B cell (primary cell): ENCODE results near the gene OR4N2. TPM values are rescaled to one million over a fixed set of nuclear protein-coding genes. Genes with fewer than 3 reads are reported as not detected.
"Not testable (repeated sequence)": the region's sequence is repeated elsewhere in the genome, so short reads cannot be mapped to it uniquely, and the experiment has no call there.

Experiments used
- ATAC-seq: fragments of 200-7000 bp; cut with Tn5 transposase; one replicate; pipeline ENCODE4 v1.10.0; 2021; ENCODE audit warnings: low read depth, mild to moderate bottlenecking, moderate number of reproducible peaks, moderate library complexity
- CTCF ChIA-PET: fragments of 350-600 bp; sonication (Branson Sonifier 250); formaldehyde crosslinking; loops from one replicate; lab custom pipeline; 2021; ENCODE audit warnings: antibody characterized with exemption, inconsistent platforms; lab: Charles Lee
- POLR2A ChIA-PET: fragments of 350-600 bp; sonication (Branson Sonifier 250); formaldehyde crosslinking; loops from one replicate; lab custom pipeline; 2021; ENCODE audit warnings: antibody characterized with exemption; lab: Charles Lee
- DNase-seq: peaks from one replicate; pipeline ENCODE4 v3.0.0; 2013
- H2AFZ ChIP-seq: 2 replicates; pipeline ENCODE4 v1.6.1; 2012; ENCODE audit warnings: mild to moderate bottlenecking, low read depth, low read length; ENCODE audit not compliant: insufficient read depth, poor library complexity, severe bottlenecking
- H3K27ac ChIP-seq, 2 donors: 1 replicate in 1 of 2; 2 replicates in 1 of 2; pipeline ENCODE4 v1.5.1; 2012 to 2013; ENCODE audit warnings: low read length in 2 of 2, mild to moderate bottlenecking in 2 of 2, moderate library complexity in 1 of 2
- H3K27me3 ChIP-seq, 4 experiments: fragments of 200-600 bp in 1 of 4; sonication (generic) in 1 of 4; replicated peaks in 1 of 4; 1 replicate in 2 of 4; 2 replicates in 2 of 4; pipeline versions ENCODE4 v1.6.1 to v1.7.0; 2013 to 2016; ENCODE audit warnings: low read length in 3 of 4, mild to moderate bottlenecking in 2 of 4, mixed read lengths in 1 of 4, moderate library complexity in 1 of 4; ENCODE audit not compliant: insufficient read depth in 4 of 4, control insufficient read depth in 3 of 4; ENCODE audit errors: control extremely low read depth in 1 of 4
- H3K36me3 ChIP-seq, 2 experiments: replicated peaks in 1 of 2; 1 replicate in 1 of 2; 2 replicates in 1 of 2; pipeline versions ENCODE4 v1.6.1 to v1.7.1; 2013; ENCODE audit warnings: low read length in 1 of 2; ENCODE audit not compliant: insufficient read depth in 2 of 2, control insufficient read depth in 1 of 2; ENCODE audit errors: control extremely low read depth in 1 of 2, extremely low read depth in 1 of 2
- H3K4me1 ChIP-seq, 2 donors: fragments of 200-600 bp in 1 of 2; sonication (generic) in 1 of 2; 1 replicate in 1 of 2; 2 replicates in 1 of 2; pipeline versions ENCODE4 v1.5.1 to v1.6.1; 2013 to 2017; ENCODE audit warnings: low read length in 2 of 2; ENCODE audit not compliant: control insufficient read depth in 2 of 2, insufficient read depth in 2 of 2
- H3K4me2 ChIP-seq: replicated peaks from 2 replicates; pipeline ENCODE3; 2012; ENCODE audit warnings: mild to moderate bottlenecking, low read depth, low read length; ENCODE audit not compliant: poor library complexity, severe bottlenecking
- H3K4me3 ChIP-seq, 5 experiments: fragments of 200-600 bp in 1 of 5; sonication (generic) in 1 of 5; 1 replicate in 3 of 5; 2 replicates in 2 of 5; pipeline versions ENCODE4 v1.5.1 to v1.7.0; 2011 to 2016; ENCODE audit warnings: low read length in 4 of 5, mild to moderate bottlenecking in 4 of 5, low read depth in 2 of 5, control low read depth in 1 of 5, moderate library complexity in 1 of 5; ENCODE audit not compliant: insufficient read depth in 1 of 5; ENCODE audit errors: control extremely low read depth in 1 of 5, extremely low read depth in 1 of 5
- H3K79me2 ChIP-seq: fragments of 200-600 bp; sonication (generic); one replicate; pipeline ENCODE4 v1.6.0; 2016; ENCODE audit warnings: low read length; ENCODE audit not compliant: control insufficient read depth, insufficient read depth
- H3K9ac ChIP-seq: fragments of 200-600 bp; sonication (generic); 2 replicates; pipeline ENCODE4 v1.6.1; 2017; ENCODE audit warnings: mild to moderate bottlenecking, low read length, moderate library complexity
- H3K9me3 ChIP-seq, 3 donors: one replicate each; pipeline versions ENCODE4 v1.6.1 to v1.7.1; 2013; ENCODE audit warnings: low read length in 2 of 3; ENCODE audit not compliant: control insufficient read depth in 2 of 3, insufficient read depth in 1 of 3; ENCODE audit errors: control extremely low read depth in 1 of 3
- H4K20me1 ChIP-seq: 2 replicates; pipeline ENCODE4 v1.6.0; 2012; ENCODE audit warnings: mild to moderate bottlenecking, low read length; ENCODE audit not compliant: insufficient read depth, control insufficient read depth, poor library complexity, severe bottlenecking
- H3K27ac Mint-ChIP-seq: one replicate; pipeline ENCODE4 v1.8.0; 2021; ENCODE audit warnings: mixed read lengths
- H3K27me3 Mint-ChIP-seq: one replicate; pipeline ENCODE4 v1.8.0; 2021; ENCODE audit warnings: mixed read lengths
- H3K4me1 Mint-ChIP-seq: one replicate; pipeline ENCODE4 v1.8.0; 2021; ENCODE audit warnings: mixed read lengths
- H3K4me3 Mint-ChIP-seq: one replicate; pipeline ENCODE4 v1.8.0; 2021; ENCODE audit warnings: mixed read lengths
- H3K9me3 Mint-ChIP-seq: one replicate; pipeline ENCODE4 v1.8.0; 2022; ENCODE audit warnings: mixed read lengths; ENCODE audit not compliant: insufficient read depth
- EZH2 ChIP-seq: IDR thresholded peaks from 2 replicates; pipeline ENCODE4 v1.6.1; 2012; ENCODE audit warnings: borderline replicate concordance, low read depth, mild to moderate bottlenecking, moderate library complexity, low read length; ENCODE audit not compliant: insufficient read depth, poor library complexity, severe bottlenecking
- WGBS: methylation state at CpG from one replicate; pipeline ENCODE4 v1.1.5; 2013; ENCODE audit warnings: missing lambda C conversion rate; ENCODE audit not compliant: insufficient coverage; 5-methylcytosine and 5-hydroxymethylcytosine counted together
- intact Hi-C: fragments of 100-400 bp; cut with micrococcal nuclease; formaldehyde crosslinking; loops from one replicate; pipeline ENCODE4 v1.10.0; 2022
- polyA minus RNA-seq: library from RNA; depleted of rRNA, polyadenylated mRNA; stranded (reverse); fragments of >200 nt; gene quantifications from 2 replicates; pipeline ENCODE4 v1.2.3, GENCODE V29; 2012
- polyA plus RNA-seq: library from polyadenylated mRNA; depleted of rRNA; stranded (reverse); fragments of >200 nt; gene quantifications from 2 replicates; pipeline ENCODE4 v1.2.3, GENCODE V29; 2012
- total RNA-seq, 2 donors: library from RNA; stranded (reverse); fragments of 120-200 nt in 1 of 2; gene quantifications; 1 replicate in 1 of 2; 2 replicates in 1 of 2; pipeline versions ENCODE4 v1.2.3 to v1.2.4, GENCODE V29; 2013 to 2022
- TF ChIP-seq, protein P1 (sequence below): fragments of 200-600 bp; IDR thresholded peaks from one replicate; pipeline ENCODE4 v1.8.0; 2022; ENCODE audit warnings: antibody characterized with exemption, mild to moderate bottlenecking

The OR4N2 gene, protein sequence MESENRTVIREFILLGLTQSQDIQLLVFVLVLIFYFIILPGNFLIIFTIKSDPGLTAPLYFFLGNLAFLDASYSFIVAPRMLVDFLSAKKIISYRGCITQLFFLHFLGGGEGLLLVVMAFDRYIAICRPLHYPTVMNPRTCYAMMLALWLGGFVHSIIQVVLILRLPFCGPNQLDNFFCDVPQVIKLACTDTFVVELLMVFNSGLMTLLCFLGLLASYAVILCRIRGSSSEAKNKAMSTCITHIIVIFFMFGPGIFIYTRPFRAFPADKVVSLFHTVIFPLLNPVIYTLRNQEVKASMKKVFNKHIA
- total RNA-seq (not detected in 2 replicates), polyA plus RNA-seq (not detected in 2 replicates), polyA minus RNA-seq (not detected in 2 replicates)
- total RNA-seq (2013): not detected

DNA sequence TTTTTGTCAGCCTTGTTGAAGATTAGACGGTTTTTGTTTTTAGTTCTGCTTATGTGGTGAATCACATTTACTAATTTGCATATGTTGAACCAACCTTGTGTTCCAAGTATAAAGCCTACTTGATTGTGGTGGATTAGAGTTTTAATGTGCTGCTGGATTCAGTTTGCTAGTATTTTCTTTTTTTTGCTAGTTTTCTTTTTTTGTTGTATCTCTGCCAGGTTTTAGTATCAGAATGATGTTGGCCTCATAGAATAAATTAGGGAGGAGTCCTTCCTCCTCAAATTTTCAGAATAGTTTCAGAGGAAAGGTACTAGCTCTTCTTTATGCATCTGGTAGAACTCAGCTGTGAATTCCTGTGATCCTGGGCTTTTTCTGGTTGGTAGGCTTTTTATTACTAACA, at the start of gene OR4N2:
Gene OR4N2 (plus strand): TSS at position 301 of the 400 bp plus-strand sequence. CDS start 23,679 bp downstream, outside the sequence.
- H3K9me3 Mint-ChIP-seq, H3K4me3 Mint-ChIP-seq: not testable (repeated sequence)

DNA sequence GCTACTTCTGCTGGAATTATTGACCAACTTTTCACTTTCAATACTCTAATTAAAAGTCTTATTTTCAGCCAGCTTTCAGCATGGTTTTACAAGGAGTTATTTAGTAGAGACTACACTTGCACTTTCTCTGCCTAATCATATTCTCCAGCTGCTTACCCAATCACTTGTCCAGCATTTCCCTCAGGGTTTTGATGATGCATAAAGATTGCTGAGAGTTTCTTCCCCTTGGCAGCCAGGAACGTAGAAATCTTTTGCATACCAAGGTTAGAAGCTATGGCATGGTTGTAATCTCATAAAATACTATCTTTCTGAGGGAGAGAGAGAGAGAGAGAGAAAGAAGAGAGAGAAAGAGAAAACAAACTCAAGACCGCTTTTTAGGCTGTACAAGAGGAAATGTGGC, 49.4 kb upstream of the OR4N2 start:
- Mint-ChIP-seq H3K27ac (no peak overlapping the region), H3K4me1 (no peaks in the 10 kb centered on the region), H3K9me3 (no peaks in the 10 kb centered on the region), H3K4me3 (no peak overlapping the region), H3K27me3 (no peaks in the 10 kb centered on the region)
- intact Hi-C loops: no loop called here
- POLR2A ChIA-PET: no interaction called here
- no peak overlapping the region for H3K4me2 ChIP-seq
- no peaks in the 10 kb centered on the region for H3K4me1 ChIP-seq
- H3K27me3 ChIP-seq: no peaks in the 10 kb centered on the region
- H4K20me1 ChIP-seq: no peaks in the 10 kb centered on the region
- no peak for TF ChIP-seq EZH2
- TF ChIP-seq, protein P1, sequence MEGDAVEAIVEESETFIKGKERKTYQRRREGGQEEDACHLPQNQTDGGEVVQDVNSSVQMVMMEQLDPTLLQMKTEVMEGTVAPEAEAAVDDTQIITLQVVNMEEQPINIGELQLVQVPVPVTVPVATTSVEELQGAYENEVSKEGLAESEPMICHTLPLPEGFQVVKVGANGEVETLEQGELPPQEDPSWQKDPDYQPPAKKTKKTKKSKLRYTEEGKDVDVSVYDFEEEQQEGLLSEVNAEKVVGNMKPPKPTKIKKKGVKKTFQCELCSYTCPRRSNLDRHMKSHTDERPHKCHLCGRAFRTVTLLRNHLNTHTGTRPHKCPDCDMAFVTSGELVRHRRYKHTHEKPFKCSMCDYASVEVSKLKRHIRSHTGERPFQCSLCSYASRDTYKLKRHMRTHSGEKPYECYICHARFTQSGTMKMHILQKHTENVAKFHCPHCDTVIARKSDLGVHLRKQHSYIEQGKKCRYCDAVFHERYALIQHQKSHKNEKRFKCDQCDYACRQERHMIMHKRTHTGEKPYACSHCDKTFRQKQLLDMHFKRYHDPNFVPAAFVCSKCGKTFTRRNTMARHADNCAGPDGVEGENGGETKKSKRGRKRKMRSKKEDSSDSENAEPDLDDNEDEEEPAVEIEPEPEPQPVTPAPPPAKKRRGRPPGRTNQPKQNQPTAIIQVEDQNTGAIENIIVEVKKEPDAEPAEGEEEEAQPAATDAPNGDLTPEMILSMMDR: no peak
- no peak overlapping the region for H3K4me3 ChIP-seq
- H2AFZ ChIP-seq: no peak overlapping the region
- H3K9ac ChIP-seq: no peak overlapping the region
- ATAC-seq (no peak), DNase-seq (no peak)
- H3K9me3 ChIP-seq: no peaks in the 10 kb centered on the region
- WGBS: no CpG with 5 or more reads among the region's 2 CpGs
- no peak overlapping the region for H3K27ac ChIP-seq
- H3K36me3 ChIP-seq: no peaks in the 10 kb centered on the region
- CTCF ChIA-PET: no interaction called here
- H3K79me2 ChIP-seq: no peaks in the 10 kb centered on the region

More for the DNA sequence above, at the start of gene OR4N2:
- H3K4me3 ChIP-seq, H2AFZ ChIP-seq, intact Hi-C loops, H3K27me3 Mint-ChIP-seq, H3K4me1 ChIP-seq, H3K79me2 ChIP-seq, H3K27ac ChIP-seq, H3K27me3 ChIP-seq, H3K9ac ChIP-seq, ATAC-seq, H3K36me3 ChIP-seq, H3K4me2 ChIP-seq, CTCF ChIA-PET, POLR2A ChIA-PET, H4K20me1 ChIP-seq, DNase-seq, H3K27ac Mint-ChIP-seq, H3K4me1 Mint-ChIP-seq: not testable (repeated sequence)
- peaks cover 0 to 16% (median 2%) of the 10 kb centered on the region in 3 donors for H3K9me3 ChIP-seq
- no CpG with 5 or more reads among the region's 1 CpG for WGBS

DNA sequence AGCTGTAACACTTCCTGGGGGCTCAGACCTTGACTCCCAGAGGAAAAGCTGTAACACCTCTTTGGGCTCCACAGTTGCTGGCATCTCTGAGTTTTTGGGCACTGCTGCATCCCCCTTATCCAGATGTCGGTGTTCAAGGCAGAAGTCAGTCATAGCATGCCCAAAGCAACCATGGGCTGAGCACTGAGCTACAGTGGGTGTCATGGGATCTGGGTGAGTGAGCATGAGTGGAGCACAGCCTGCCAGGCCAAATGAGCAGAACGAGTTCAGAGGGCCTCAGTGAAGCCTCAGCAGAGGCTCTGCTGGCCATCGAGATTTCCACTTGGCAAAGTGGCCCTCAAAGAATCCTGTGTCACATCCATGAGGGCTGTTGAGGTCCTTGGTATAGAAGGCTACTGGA, 32.1 kb upstream of the OR4N2 start:
- H3K4me3 ChIP-seq, H4K20me1 ChIP-seq, H3K9ac ChIP-seq, DNase-seq, H3K36me3 ChIP-seq, H3K4me1 Mint-ChIP-seq, H3K79me2 ChIP-seq, H3K27ac ChIP-seq, H3K4me3 Mint-ChIP-seq, H2AFZ ChIP-seq, H3K4me2 ChIP-seq, H3K4me1 ChIP-seq, H3K27me3 Mint-ChIP-seq, H3K9me3 Mint-ChIP-seq, intact Hi-C loops, CTCF ChIA-PET, ATAC-seq, H3K27me3 ChIP-seq, H3K27ac Mint-ChIP-seq: not testable (repeated sequence)
- H3K9me3 ChIP-seq: peaks cover 1 to 12% (median 11%) of the 10 kb centered on the region in 3 donors
- POLR2A ChIA-PET: interaction anchor here (0.7 kb wide), 1 partner anchor 11 kb away, joined by 3 read pairs; no protein-coding TSS in a partner anchor
- 70% methylated on average over 3 of the region's 3 CpGs for WGBS
